NCI-H345 (cell line): ENCODE measurements around the gene GALNT10.

Experiments used
- DNase-seq: peaks from one replicate; lab custom pipeline; 2025; lab: John Stamatoyannopoulos, UW

The GALNT10 gene

DNA sequence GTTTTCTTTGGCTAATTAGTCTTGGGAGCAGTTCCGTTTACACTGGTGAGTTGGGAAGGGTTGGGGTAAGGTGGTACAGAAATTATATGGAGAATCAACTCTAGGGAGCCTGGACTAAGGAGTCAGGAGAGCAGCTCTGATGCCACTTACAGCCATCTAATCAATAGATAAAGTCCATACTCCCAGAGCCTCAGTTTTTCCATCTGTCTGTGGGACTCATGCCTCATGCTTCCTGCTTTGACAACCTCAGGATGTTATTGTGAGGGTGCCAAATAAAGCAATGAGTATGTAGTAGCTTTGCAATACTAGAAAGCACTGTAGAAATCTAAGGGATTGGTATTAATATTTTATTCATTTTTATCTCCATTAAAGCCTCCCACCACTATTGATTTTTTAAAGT is 105.0 kb downstream of the GALNT10 start:
- DNase-seq: no peak

GRCh38 chr5:154296525-154297159 is 106.1 kb downstream of the GALNT10 start:
- DNase-seq: no peak

DNA sequence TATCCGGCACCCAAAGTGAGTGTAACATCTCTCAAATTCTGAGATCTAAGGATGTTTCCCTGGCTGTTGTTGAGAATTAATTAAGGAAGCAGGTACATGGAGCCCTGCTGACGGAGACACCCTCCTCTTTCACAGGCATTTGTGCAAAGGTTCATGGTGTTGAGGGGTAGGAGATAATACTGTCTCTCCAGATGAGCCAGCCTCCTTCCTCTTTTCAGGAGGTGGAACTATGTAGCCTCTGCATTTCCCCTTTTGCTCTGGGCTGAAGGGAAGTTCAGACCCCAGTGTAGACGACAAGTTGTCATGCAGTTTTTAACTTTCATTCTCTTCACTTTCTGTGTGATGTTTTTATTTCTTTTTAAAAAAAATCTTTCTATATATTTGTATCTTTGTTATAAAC is 107.5 kb downstream of the GALNT10 start:
- DNase-seq: no peak

GRCh38 chr5:154300207-154300883 is 109.8 kb downstream of the GALNT10 start:
- DNase-seq: no peak

- no peak for DNase-seq
Measured at GRCh38 chr5:154301726-154302125, 111.2 kb downstream of the GALNT10 start.

DNA sequence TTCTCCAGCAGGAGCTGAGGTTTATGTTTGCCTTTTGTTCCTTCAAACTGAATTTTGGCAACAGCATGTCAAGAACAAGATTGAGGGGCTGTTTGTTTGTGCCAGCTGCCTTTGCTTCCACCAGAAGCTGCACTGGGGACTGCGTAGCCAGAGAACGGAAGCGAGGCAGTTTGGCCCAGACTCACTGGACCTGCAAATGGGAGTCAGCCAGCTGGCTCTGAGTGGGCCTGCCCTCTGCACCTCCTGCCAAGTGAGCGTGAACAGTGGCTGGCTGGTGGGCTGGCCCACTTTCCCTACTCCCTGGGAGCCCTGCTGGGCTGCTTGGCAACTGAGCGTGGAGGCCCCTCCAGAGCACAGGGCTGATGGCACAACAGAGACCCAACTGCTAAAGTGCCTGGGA is 111.6 kb downstream of the GALNT10 start:
- DNase-seq: peak; percentile 72

DNA sequence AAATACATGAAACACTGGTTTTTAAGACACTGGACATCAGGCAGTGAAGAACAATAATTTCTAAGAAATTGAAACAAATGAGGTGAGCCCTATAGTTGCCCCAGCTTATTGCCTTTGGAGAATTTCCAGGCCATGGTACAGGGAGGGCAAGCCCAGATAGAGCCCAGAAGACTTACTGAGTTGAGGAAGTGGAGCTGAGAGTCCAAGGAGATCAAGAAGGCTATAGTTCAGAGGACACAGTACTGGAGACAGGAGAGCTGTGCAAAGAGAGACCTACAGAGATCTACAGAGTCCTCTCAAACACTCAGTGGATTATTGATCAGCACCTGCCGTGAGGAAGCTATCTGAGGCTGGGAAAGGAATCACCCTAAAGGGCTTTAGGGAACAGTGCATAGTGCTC is 112.6 kb downstream of the GALNT10 start:
- DNase-seq: no peak

GRCh38 chr5:154308443-154309370 is 118.2 kb downstream of the GALNT10 start:
- no peak for DNase-seq

- DNase-seq: no peak
Measured at GRCh38 chr5:154309371-154309745, 118.8 kb downstream of the GALNT10 start.

DNA sequence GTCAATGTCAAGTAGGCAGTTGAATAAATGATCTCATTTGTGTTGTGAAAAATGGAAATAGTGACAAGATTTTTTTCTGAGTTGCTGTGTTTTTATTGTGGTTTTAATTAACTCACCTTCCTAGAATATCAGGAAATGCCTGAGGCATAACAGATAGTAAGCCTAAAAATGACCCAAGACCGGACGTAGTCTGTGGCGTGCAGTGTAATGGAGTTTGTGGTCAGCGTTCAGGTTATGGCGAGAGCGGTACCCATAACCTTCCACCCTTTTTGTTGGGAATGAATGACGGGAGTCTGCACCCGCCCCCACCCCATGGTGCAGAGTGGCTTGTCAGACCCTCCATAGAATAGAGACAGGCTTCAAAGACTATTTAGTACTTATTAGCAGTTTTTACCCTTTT is 119.3 kb downstream of the GALNT10 start:
- no peak for DNase-seq

GRCh38 chr5:154311362-154311761 is 120.8 kb downstream of the GALNT10 start:
- DNase-seq: no peak

- no peak for DNase-seq
Measured at GRCh38 chr5:154312000-154312399, 121.5 kb downstream of the GALNT10 start.

DNA sequence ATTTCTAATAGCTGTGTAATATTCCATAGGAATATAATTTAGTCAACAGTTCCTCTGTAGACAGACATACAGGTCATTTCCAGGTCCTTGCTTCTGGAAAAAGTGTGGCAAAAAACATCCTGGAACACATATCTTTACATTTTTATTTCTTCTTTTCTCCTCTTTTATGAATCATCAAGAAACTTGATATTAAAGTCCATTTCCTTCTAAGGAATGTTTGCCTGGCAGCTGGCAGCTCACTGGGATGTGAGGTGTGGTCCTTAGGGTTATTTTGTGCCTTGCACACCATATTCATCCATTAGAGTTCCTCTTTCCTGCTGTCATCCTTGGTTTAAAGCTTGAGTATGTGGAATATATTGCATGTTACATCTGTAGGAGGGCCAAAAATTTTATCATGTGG is 122.0 kb downstream of the GALNT10 start:
- DNase-seq: no peak

DNA sequence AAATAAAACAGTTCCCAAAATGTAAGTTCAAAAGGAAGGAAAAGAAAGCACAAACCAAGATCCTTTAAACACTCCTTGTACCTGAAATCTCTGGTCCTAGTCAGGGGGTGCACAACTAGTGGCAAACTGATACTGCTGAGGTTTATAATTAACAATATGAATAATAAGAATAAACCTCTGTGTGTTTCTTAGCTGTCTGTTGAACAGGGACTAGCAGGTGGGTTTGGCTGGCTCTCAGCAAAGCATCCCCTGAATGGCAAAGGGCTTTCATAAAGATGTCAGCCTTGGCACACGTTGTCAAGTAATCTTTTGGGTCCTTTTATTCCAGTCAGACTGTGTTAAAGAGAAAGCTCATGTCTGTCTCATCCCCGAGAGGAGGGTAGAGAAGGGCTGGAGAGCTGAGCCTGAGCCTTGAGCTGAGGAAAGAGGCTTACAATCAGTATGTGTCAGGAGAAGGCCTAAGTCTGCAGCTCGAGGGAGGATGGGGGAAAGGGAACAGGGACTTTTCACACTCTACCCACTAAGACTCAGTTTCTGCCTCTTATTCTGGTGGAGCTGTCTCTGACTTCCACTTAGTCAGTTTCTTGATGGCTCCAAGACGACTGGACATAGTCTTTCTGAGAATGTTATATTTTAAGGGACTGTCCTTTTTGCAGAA is 123.0 kb downstream of the GALNT10 start:
- no peak for DNase-seq

- DNase-seq: no peak
Measured at GRCh38 chr5:154315196-154315595, 124.7 kb downstream of the GALNT10 start.

- no peak for DNase-seq
Measured at GRCh38 chr5:154315756-154316155, 125.2 kb downstream of the GALNT10 start.

DNA sequence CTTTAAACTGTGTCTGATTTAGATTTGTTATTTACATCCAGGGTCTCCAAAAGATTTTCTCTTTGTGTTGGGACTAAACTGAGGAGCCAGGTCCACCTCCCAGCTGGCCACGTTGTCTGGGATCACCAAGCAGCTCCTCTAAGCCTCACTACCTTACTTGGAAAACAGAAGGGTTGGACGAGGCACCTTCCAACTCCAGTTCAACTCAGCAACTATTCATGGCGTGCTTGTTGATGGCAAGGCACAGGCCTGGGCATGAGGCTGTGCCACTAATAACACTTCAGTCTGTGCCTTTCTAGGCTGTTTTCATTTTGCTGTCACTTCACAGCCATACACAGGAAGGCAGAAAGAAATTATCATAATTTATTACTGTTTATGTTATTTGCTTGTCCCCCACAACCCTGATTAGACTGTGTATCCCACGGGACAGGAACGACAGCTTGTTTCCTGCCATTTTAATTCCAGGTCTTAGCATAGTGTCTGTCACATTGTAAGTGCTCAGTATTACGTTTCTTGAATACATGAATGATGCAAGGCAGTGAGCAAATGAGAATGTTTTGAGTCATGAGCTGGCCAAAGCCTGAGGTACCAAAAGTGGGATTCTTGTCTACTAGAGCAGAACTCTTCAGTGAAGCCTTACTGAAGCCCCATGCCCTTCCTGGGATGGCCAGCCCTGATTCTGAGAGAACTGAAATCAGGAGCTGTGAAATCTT is 125.8 kb downstream of the GALNT10 start:
- no peak for DNase-seq

DNA sequence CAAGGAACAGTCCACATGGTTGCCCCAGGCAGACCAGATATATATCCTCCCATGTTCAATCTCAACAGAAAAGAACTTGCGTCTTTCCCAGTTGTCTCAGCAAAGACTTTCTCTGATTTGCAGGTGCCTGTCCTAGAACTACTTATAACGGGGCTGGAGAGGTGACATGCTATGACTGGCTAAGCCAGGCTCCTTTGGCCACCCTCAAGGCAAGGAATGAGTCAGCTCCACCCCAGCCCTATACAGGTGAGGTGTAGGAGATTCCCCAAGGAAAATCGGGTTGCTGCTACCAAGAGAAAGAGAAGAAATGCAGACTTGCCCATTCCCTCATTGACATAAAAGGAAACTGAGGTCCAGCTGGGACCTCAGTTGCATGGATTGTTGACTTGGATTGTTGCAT is 127.4 kb downstream of the GALNT10 start:
- no peak for DNase-seq

DNA sequence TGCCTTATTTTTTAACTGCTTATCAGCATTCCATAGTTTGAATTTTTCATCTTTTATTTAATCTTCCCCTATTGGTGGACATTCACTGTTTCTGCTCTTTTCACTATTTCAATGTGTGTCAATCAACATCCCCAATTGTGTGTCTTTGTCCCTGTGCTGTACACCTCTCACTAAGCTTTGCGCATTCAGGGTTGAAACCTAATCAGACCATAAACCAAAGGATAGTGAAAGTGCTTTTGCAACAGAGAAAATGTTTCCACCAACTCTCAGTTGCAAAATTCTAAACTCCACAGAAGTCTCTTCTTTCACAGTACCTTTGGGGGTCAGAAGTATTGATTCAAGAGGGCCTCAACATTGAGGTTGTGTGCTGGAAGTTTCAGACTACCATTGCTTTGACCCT is 128.2 kb downstream of the GALNT10 start:
- DNase-seq: no peak

- DNase-seq: no peak
Measured at GRCh38 chr5:154319736-154320135, 129.2 kb downstream of the GALNT10 start.

DNA sequence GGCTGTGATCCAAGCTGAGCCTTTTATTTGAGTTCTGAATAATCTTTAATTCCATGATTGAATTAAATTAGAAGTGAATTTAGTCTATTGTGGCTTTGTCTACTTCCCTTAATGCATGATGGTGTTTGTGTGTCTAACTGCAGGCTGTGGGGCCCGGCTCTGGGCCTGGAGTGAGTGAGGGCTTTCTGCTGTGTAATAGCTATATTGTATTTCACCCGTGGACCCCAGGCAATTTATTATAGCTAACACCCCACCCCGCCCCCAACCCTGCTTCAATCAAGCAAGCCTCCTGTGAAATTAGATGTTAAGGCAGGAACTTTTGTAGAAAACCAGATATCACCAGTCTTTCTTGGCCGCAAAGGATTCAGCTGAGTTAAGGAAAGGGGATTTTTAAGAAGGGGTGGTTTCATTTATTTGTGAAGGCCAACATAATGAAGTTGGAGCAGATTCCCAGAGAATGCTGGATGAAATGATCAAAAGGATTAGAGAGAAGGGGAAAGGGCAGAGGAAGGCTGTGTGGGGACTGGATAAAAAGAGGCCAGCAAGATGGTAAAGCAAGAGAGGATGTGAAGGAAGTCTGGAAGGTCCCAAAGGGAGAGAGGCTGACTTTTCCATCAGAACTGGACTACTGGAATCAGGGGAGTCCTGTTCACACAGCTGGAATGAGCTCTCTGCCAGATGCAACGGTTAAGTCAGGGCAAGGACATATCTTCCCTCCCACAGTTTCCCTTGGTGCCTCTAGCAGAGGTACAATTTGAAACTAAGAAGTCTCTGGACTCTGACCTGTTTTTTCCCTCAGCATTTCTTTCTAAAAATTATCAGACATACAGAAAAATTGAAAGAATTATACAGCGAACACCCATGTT is 129.9 kb downstream of the GALNT10 start:
- DNase-seq: no peak
